Activated T-helper 1 cell treated with anti-CD3 and anti-CD28 coated beads, Interleukin-12 subunit alpha, Interleukin-12 subunit beta, Interleukin-2, Interleukin-4 antibody, amounts not matched to agents 30 ng/mL and 10 ng/mL and 1 ng/mL, durations not matched to agents 14 hours and 24 hours and 36 hours (primary cell): ENCODE results near the gene MSL3B.
A peak's percentile ranks its signal among the peaks of the same experiment; 100 is the strongest.

ENCODE experiments used
- DNase-seq: peaks from one replicate; pipeline ENCODE4 v3.0.0; 2021; ENCODE audit warnings: low spot score
- H3K27ac Mint-ChIP-seq: one replicate; pipeline ENCODE4 v1.8.0; 2021; ENCODE audit warnings: mild to moderate bottlenecking, mixed read lengths
- H3K27me3 Mint-ChIP-seq: one replicate; pipeline ENCODE4 v1.8.0; 2022; ENCODE audit warnings: mild to moderate bottlenecking, moderate library complexity, mixed read lengths; ENCODE audit not compliant: insufficient read depth
- H3K36me3 Mint-ChIP-seq: one replicate; pipeline ENCODE4 v1.8.0; 2021; ENCODE audit warnings: low read depth, mixed read lengths
- H3K4me1 Mint-ChIP-seq: one replicate; pipeline ENCODE4 v1.8.0; 2021; ENCODE audit warnings: low read depth, mixed read lengths
- H3K4me3 Mint-ChIP-seq: one replicate; pipeline ENCODE4 v1.8.0; 2021; ENCODE audit warnings: mild to moderate bottlenecking, moderate library complexity, mixed read lengths
- H3K9me3 Mint-ChIP-seq: one replicate; pipeline ENCODE4 v1.8.0; 2021; ENCODE audit warnings: mixed read lengths
- intact Hi-C: fragments of 100-400 bp; cut with micrococcal nuclease; formaldehyde crosslinking; loops from one replicate; pipeline ENCODE4 v1.15.1; 2024

The MSL3B gene

DNA sequence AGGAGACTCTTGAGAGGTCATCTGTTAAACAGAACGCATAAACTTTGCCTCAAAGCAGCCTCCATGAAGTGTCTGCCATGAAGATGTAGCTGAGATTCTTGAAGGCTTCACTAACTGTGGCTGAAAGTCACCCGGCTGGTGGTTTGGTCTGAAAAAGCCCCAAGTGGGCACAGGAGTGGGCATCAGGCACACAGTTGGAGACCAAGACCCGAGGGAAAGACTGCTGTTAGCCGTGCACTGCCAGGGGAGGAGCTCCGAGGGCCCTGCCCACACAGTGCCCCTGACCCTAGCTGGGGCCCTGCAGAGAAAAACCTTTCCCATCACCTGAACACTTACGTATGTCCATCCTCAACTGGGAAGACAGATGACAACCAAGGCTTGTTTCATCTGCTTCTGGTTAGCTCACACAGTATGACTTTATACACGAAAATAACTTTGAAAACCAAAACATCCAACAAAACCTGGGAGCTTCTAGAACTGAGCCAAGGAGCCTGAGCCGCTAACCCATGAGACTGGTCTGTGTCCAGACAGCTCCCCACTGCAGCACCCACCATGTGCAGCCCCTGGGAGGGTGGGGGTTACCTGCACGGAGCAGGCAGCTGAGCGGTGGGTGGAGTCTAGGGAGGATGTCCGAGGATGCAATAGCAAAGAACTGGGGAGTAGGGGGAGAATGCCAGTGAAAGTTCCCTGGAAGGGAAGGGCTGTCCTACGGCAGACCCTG lies 29.3 kb downstream of the MSL3B start:
- peak overlapping the region; percentile 40 for H3K27ac Mint-ChIP-seq

DNA sequence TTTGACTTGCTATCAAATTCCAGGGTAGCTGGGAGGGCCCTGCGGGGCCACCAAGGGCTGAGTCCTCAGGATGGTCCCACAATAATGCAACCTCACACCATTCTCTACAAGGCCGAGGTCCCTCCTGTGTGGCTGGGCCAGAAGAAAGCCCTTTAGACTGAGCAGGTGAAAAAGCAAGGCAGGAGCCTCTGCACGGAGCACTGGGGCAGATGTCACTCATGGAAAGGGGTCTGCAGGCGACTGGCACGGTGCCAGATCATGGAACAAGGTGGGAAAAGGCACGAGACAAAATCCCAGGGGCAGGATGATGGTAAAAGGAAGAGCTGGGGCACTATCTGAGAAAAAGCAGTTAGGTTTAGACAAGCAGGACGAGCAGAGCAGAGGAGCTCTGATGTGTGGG lies 29.9 kb downstream of the MSL3B start:
- H3K4me1 Mint-ChIP-seq = peaks cover 48% of the 10 kb centered on the region
- intact Hi-C loops = no loop called here
- H3K27ac Mint-ChIP-seq = peak overlapping the region; percentile 37
- H3K4me3 Mint-ChIP-seq = no peak overlapping the region
- H3K9me3 Mint-ChIP-seq = no peaks in the 10 kb centered on the region
- no peaks in the 10 kb centered on the region for H3K27me3 Mint-ChIP-seq
- H3K36me3 Mint-ChIP-seq = peaks cover 76% of the 10 kb centered on the region
- no peak for DNase-seq

More for the DNA sequence above, 29.3 kb downstream of the MSL3B start:
- H3K9me3 Mint-ChIP-seq = no peaks in the 10 kb centered on the region
- no peak overlapping the region for H3K4me3 Mint-ChIP-seq
- H3K27me3 Mint-ChIP-seq = no peaks in the 10 kb centered on the region
- DNase-seq = no peak
- H3K4me1 Mint-ChIP-seq = peaks cover 55% of the 10 kb centered on the region
- H3K36me3 Mint-ChIP-seq = peaks cover 80% of the 10 kb centered on the region
- intact Hi-C loops = no loop called here

DNA sequence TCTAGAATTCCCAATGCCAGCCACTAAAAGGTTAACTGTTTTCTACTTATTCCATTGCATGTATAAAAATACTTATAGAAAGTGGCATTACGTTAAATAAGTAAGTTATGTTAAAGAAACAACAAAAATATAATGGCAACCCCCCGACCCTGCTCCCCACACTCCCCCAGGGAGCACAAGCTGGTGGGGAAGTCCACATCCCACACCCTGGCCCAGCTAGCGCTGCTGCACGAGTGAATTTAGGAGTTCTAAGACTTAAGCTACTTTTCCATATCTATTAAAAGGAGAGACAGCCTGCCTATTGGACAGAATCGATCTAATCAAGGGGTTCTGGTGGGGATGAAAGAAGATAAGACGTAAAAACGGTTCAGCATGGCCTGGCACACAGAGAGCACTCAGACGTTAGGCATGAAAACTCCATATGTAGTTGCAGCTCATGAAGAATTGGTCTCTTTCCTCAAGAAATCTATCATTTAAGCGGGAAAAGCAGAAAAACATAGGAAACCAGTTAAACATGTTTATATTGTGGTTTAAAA lies 30.4 kb downstream of the MSL3B start:
- Mint-ChIP-seq H3K4me3 (no peak overlapping the region), H3K9me3 (no peaks in the 10 kb centered on the region), H3K27ac (peak overlapping the region; percentile 37), H3K27me3 (no peaks in the 10 kb centered on the region), H3K4me1 (peaks cover 47% of the 10 kb centered on the region), H3K36me3 (peaks cover 72% of the 10 kb centered on the region)
- intact Hi-C loops = no loop called here
- DNase-seq = no peak

DNA sequence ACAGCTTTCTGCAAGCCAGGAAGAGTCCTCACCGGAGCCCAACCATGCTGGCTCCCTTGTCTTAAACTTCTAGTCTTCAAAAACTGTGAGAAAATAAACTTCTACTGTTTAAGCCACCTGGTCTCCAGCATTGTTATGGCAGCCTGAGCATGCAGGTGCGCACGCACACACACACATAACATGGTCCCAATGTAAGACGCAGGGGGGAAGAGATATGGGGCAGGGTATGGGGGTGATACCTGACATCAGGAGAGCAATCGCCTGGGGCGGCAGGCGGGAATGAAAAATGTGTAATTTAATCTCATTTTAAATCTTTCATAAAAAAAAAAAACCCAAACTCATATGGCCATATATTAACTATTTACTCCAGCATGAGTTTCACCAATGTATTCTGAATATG lies 31.8 kb downstream of the MSL3B start:
- Mint-ChIP-seq H3K27ac (no peak overlapping the region), H3K9me3 (no peaks in the 10 kb centered on the region), H3K4me1 (peaks cover 39% of the 10 kb centered on the region), H3K36me3 (peaks cover 60% of the 10 kb centered on the region), H3K4me3 (no peak overlapping the region), H3K27me3 (no peaks in the 10 kb centered on the region)
- intact Hi-C loops = no loop called here
- DNase-seq = no peak

DNA sequence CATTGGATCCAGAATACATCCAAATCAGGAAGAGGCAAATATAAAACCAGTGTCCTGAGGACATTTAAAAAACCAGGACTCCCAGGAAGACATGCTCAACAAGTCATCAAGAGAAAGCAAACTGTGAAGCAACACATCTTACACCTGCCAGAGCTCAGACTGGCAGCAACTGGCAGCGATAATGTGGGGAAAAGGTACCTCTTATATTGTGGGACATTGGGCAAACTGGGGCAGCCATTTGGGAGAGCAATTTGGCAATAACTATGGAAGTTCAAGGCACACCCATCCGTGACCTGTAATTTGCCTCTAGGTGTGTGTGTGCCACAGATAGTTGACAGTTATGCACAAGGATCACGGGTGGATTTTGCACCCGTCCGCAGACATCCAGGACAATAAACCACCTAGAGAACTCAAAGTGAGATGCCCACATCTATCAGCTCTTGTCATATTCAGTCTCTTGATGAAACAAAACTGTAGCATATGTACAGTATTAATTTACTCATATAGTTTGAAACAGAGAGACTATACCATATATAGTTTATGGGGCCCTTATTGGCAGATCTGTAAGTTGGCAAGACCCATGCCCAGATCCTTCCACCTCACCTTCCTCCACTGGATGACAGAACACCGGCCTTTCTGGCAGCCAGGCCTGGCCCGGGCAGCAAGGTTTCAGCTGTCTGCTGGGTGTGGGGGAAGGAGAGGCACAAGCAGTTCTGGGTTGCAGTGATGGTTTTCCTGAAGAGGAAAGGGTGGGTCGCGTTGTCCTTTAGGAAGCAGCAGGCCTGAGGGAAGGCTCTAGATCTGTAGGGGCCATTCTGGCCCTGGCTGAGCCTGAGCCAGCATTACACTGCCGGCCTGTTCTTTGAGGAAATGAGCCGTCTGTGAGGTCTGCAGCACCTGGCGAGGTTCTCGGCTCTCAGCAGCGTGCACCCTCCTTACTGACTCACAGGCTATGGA lies 32.7 kb downstream of the MSL3B start:
- H3K4me3 Mint-ChIP-seq = no peak overlapping the region
- no peaks in the 10 kb centered on the region for H3K27me3 Mint-ChIP-seq
- H3K9me3 Mint-ChIP-seq = no peaks in the 10 kb centered on the region
- H3K4me1 Mint-ChIP-seq = peaks cover 30% of the 10 kb centered on the region
- H3K36me3 Mint-ChIP-seq = peaks cover 51% of the 10 kb centered on the region
- DNase-seq = no peak
- intact Hi-C loops = no loop called here
- H3K27ac Mint-ChIP-seq = no peak overlapping the region

DNA sequence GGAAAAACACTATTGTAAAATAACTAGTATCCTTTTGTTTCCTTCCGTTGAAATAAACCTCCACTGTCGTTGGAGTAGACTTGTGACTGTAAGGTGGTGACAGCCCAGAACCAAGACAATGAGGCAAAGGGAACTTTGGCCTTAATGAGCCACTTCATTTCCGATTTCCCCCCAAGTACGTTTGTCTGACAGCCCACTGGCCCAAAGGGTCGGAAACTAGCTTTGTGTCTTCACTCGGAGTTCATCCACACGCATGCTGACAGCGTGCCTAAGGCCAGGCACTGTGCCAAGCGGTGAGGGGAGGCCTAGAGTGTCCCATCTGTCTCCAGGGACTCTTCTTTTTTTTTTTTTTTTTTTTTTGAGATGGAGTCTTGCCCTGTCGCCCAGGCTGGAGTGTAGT lies 34.8 kb downstream of the MSL3B start:
- peaks cover 34% of the 10 kb centered on the region for H3K36me3 Mint-ChIP-seq
- no peak overlapping the region for H3K27ac Mint-ChIP-seq
- H3K4me1 Mint-ChIP-seq = peaks cover 13% of the 10 kb centered on the region
- intact Hi-C loops = no loop called here
- DNase-seq = no peak
- H3K9me3 Mint-ChIP-seq = no peaks in the 10 kb centered on the region
- H3K4me3 Mint-ChIP-seq = no peak overlapping the region
- no peaks in the 10 kb centered on the region for H3K27me3 Mint-ChIP-seq

DNA sequence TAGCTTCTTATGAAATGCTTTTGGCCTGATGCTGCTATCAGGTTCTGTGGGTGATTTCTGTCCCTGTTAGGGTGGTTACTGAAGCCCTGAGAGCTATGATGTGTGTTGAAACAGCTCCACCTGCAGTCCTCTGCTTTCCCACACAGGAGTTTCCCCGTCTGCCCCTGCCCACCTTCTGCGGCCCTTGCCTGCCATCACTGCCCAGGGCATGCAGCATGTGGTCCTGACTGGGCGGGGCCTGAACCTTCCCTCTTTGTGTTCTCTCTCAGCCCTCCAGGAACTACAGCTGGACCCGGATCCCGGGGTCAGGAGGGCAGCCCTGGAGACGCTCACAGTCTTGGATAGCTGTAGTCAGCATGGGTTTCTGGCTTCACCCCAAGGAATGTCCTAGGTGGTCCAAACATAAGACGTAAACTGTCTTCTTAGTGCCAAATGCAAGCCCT lies 35.3 kb downstream of the MSL3B start:
- no peak overlapping the region for H3K4me3 Mint-ChIP-seq
- intact Hi-C loops = no loop called here
- H3K4me1 Mint-ChIP-seq = peaks cover 9% of the 10 kb centered on the region
- no peak overlapping the region for H3K27ac Mint-ChIP-seq
- H3K27me3 Mint-ChIP-seq = no peaks in the 10 kb centered on the region
- peaks cover 29% of the 10 kb centered on the region for H3K36me3 Mint-ChIP-seq
- H3K9me3 Mint-ChIP-seq = no peaks in the 10 kb centered on the region
- DNase-seq = no peak

DNA sequence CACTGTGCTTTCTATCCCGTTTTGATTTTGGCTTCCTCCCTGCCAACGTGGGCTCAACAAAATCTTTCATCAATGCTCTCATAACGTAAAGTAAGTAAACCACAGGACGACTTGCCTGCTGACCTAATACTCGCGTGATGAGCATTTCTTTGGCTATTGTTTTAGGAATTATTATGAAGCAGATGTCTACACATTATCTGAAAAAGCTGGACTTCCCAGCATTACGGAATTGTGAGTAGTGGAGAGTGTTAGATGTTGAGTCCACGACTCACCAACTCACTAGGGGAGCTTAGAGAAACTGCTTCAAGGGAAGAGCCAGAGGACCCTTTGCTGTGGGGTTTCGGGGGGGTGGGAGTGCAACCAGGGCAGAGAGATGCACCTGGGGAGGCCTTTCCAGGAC lies 35.8 kb downstream of the MSL3B start:
- Mint-ChIP-seq H3K4me1 (peaks cover 4% of the 10 kb centered on the region), H3K9me3 (no peaks in the 10 kb centered on the region), H3K27me3 (no peaks in the 10 kb centered on the region), H3K27ac (no peak overlapping the region), H3K36me3 (peaks cover 25% of the 10 kb centered on the region), H3K4me3 (no peak overlapping the region)
- DNase-seq = no peak
- intact Hi-C loops = no loop called here

DNA sequence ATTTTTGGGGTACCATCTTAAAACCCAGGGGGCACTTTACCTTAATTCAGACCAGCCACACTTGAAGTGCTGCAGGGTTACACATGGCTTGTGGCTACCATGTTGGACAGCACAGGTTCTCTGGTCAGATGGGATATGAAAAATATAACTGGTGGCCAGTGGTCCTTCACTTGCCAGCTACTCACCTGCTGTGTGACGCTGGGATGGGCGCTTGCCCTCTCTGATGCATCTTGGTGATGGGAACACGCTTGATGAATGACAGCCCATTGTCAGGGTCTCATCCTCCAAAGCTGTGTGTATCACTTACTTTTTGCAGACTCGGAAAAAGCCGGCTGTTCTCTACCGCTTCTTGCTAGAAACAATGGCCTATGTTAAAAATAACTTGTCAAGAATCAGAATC lies 36.3 kb downstream of the MSL3B start:
- no peak for DNase-seq
- Mint-ChIP-seq H3K27me3 (no peaks in the 10 kb centered on the region), H3K4me1 (no peaks in the 10 kb centered on the region), H3K27ac (no peak overlapping the region), H3K36me3 (peaks cover 21% of the 10 kb centered on the region), H3K9me3 (no peaks in the 10 kb centered on the region), H3K4me3 (no peak overlapping the region)
- intact Hi-C loops = no loop called here

DNA sequence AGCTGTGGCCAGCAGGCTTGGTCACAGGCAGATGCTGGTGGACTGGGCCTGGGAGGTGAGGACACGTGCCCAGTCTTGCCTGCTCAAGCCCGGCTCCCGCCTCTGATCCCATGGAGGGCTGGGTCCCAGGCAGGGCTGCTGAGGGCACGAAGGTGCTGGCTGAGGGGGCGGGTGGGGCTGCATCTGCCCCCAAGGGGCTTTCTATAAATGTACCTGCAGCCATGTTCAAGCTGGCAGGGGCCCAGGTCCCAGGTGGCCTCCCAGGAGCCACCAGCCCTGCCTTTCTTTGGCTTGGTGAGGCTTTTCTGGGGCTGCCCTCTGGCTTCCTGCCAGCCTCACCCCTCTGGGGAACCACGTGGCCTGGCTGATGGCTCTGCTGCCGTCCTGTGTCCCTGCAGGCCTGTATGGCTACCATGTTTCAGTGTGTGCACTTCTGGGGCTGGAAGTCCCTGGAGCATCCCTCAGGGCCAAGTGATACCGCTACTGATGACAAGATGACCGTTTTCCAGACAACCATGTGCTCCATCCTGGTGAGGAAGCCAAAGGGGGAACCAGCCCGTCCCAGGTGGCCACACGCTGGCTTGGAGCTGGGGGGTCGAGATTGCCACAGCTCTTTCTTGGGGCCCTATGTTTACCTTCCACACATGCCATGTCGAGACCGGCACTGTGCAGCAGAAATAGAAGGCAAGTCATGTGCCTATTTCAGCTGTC lies 37.0 kb downstream of the MSL3B start:
- Mint-ChIP-seq H3K36me3 (peaks cover 16% of the 10 kb centered on the region), H3K4me3 (no peak overlapping the region), H3K27me3 (no peaks in the 10 kb centered on the region), H3K27ac (no peak overlapping the region), H3K4me1 (no peaks in the 10 kb centered on the region), H3K9me3 (no peaks in the 10 kb centered on the region)
- no peak for DNase-seq
- intact Hi-C loops = no loop called here

DNA sequence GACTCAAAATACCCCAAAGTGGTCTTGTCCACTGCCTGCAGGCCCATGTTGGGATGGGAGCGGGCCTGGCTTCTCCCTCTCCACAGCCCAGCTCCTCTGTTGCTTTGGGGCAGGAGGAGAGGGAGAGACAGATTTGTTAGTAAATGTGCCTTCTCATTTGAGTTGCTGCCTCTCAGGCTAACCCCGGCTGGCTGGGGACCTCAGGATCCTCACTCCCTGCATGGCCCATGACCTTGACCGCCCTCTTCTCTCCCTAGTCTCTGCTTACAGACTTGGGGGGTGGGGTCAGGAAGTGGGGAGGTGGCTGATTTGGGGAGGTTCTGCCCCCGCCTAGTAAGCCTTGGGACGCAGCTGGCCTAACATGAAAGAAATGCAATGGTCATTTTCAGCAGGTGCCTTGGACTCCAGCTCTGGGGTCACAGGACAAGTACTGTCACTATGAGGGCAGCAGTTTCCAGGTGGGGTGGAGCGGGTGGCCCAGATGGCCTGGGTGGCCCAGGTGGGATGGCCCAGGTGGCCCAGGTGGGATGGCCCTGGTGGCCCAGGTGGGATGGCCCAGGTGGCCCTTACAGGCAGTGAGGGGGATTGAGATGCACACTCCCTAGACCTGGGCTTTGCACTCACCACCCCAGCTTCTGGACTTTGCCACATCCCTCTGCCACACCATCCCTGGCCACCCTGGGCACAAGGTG lies 37.9 kb downstream of the MSL3B start:
- H3K4me3 Mint-ChIP-seq = no peak overlapping the region
- no peak for DNase-seq
- H3K27ac Mint-ChIP-seq = no peak overlapping the region
- no peaks in the 10 kb centered on the region for H3K9me3 Mint-ChIP-seq
- no peaks in the 10 kb centered on the region for H3K27me3 Mint-ChIP-seq
- no peaks in the 10 kb centered on the region for H3K4me1 Mint-ChIP-seq
- peaks cover 13% of the 10 kb centered on the region for H3K36me3 Mint-ChIP-seq
- intact Hi-C loops = no loop called here
